Measurements from ENCODE around the gene SH3TC1. TPM values are rescaled to one million over a fixed set of nuclear protein-coding genes. Genes with fewer than 3 reads are reported as not detected.

The SH3TC1 gene
- total RNA-seq, 1 donor from 2014 or later: 73.1 TPM

- no peaks in the 10 kb centered on the region for H3K36me3 ChIP-seq
- DNase-seq (no peak), ATAC-seq (no peak)
- no peak overlapping the region for H3K27ac ChIP-seq
- H3K4me3 ChIP-seq: no peak overlapping the region
- intact Hi-C loops (cut with DNase I): no loop called here
- H3K9me3 ChIP-seq: peaks cover 3% of the 10 kb centered on the region
- peaks cover 15% of the 10 kb centered on the region for H3K4me1 ChIP-seq
- no peak for TF ChIP-seq CTCF (IDR thresholded peaks at IDR 0.05)
- no peaks in the 10 kb centered on the region for H3K27me3 ChIP-seq (ENCODE audit: low read depth)
Measured at GRCh38 chr4:8173492-8174242, 25.4 kb upstream of the SH3TC1 start.

GRCh38 chr4:8174970-8175369 lies 24.1 kb upstream of the SH3TC1 start:
- Histone ChIP-seq H3K27me3 (ENCODE audit: low read depth) (no peaks in the 10 kb centered on the region), H3K9me3 (no peaks in the 10 kb centered on the region), H3K4me3 (no peak overlapping the region), H3K27ac (no peak overlapping the region), H3K4me1 (peaks cover 15% of the 10 kb centered on the region), H3K36me3 (no peaks in the 10 kb centered on the region)
- DNase-seq (no peak), ATAC-seq (no peak)
- intact Hi-C loops (cut with DNase I): no loop called here
- TF ChIP-seq CTCF (IDR thresholded peaks at IDR 0.05): no peak

GRCh38 chr4:8175686-8176085 lies 23.4 kb upstream of the SH3TC1 start:
- no peaks in the 10 kb centered on the region for H3K9me3 ChIP-seq
- H3K27ac ChIP-seq: no peak overlapping the region
- H3K4me1 ChIP-seq: peaks cover 15% of the 10 kb centered on the region
- DNase-seq (no peak), ATAC-seq (no peak)
- H3K27me3 ChIP-seq (ENCODE audit: low read depth): no peaks in the 10 kb centered on the region
- TF ChIP-seq CTCF (IDR thresholded peaks at IDR 0.05): no peak
- intact Hi-C loops (cut with DNase I): no loop called here
- no peaks in the 10 kb centered on the region for H3K36me3 ChIP-seq
- no peak overlapping the region for H3K4me3 ChIP-seq

- ATAC-seq: peak; percentile 84 to 90
- peak; percentile 66 for DNase-seq
- H3K27me3 ChIP-seq (ENCODE audit: low read depth): no peaks in the 10 kb centered on the region
- H3K4me1 ChIP-seq: peaks cover 19% of the 10 kb centered on the region
- no peaks in the 10 kb centered on the region for H3K9me3 ChIP-seq
- no peak overlapping the region for H3K4me3 ChIP-seq
- no peaks in the 10 kb centered on the region for H3K36me3 ChIP-seq
- intact Hi-C loops (cut with DNase I): no loop called here
- TF ChIP-seq CTCF (IDR thresholded peaks at IDR 0.05): peak; percentile 85
- no peak overlapping the region for H3K27ac ChIP-seq
Measured at GRCh38 chr4:8176547-8177399, 22.3 kb upstream of the SH3TC1 start.

- no peak for TF ChIP-seq CTCF (IDR thresholded peaks at IDR 0.05)
- H3K27ac ChIP-seq: no peak overlapping the region
- no peaks in the 10 kb centered on the region for H3K9me3 ChIP-seq
- H3K4me3 ChIP-seq: no peak overlapping the region
- ATAC-seq (no peak), DNase-seq (no peak)
- intact Hi-C loops (cut with DNase I): no loop called here
- no peaks in the 10 kb centered on the region for H3K27me3 ChIP-seq (ENCODE audit: low read depth)
- H3K4me1 ChIP-seq: peaks cover 22% of the 10 kb centered on the region
- H3K36me3 ChIP-seq: no peaks in the 10 kb centered on the region
Measured at GRCh38 chr4:8177552-8177951, 21.5 kb upstream of the SH3TC1 start.
